NCI-H1436 (cell line): ENCODE data around the gene ZNF30.
"Not testable (repeated sequence)": the region's sequence is repeated elsewhere in the genome, so short reads cannot be mapped to it uniquely, and the experiment has no call there.

Experiments used
- DNase-seq: peaks from one replicate; lab custom pipeline; 2025; lab: John Stamatoyannopoulos, UW

ZNF30 gene

GRCh38 chr19:34960103-34960805 is 33.6 kb downstream of the ZNF30 start:
- no peak for DNase-seq

- no peak for DNase-seq
These were observed 34.4 kb downstream of the ZNF30 start for GRCh38 chr19:34960940-34961679.

DNA sequence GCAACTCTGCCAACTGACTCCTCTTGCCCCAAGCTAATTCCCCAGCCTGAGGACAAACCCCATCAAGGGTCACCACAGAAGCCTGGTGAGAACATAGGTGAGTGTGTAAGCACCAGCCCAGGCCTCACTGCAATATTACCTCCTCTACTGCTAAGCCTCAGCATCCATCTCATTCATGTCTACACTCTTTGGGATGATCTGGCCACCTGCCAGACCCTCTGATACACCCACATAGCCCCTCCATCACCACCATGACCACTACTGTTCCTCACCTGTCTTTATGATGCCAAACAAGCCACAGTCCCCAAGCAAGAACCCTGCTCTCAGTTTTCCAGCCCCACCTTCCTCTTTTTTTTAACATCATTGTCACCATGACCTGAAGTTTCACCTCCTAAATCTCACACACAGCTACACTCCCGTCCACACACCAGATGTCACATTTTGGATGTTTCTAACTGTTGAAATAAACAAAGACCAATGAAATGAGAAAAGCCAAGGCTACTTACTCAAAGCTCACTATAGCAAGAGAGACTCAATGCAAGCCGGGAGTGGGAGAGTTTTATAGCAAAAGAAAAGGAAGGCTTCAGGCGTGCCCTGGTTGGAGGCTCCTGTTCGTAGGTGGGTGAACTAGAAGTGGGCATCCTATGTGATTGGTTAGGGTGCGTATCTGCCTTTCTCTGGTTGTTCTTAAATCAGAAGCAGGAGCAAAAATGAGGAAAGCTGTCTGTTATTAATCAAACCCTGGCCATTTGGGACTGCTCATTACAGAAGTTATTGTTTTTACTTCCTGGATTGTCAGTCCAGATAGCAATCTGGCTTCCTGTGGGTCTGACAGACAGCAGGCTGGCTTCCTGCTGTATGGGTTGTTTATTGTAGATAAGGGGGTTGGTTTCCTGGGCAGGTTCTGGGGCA is 35.3 kb downstream of the ZNF30 start:
- no peak for DNase-seq

GRCh38 chr19:34962687-34963572 is 36.2 kb downstream of the ZNF30 start:
- no peak for DNase-seq

- DNase-seq: no peak
These were observed 37.1 kb downstream of the ZNF30 start, which contains the start of gene ZNF792 for GRCh38 chr19:34963573-34964406. Gene ZNF792, minus strand, starts transcription at chr19:34964229. Its CDS starts 567 bp downstream, at chr19:34963662.

- no peak for DNase-seq
These were observed 37.9 kb downstream of the ZNF30 start for GRCh38 chr19:34964598-34964997.

DNA sequence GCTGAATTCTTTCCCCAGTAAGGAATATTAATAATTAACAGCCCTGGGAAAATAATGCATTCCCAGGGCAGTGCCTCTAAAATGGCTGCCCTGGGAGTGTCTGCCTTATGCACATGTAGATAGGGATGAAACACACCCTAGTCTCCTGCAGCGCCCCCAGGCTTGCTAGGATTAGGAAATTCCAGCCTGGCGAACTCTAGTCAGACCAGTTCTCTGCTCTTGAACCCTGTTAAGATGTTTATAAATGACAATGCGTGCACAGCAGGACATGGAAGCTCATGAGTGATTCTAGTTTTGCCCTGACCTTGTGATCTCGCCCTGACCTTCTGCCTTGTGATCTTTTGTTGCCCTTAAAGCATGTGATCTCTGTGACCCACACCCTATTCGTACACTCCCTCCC is 38.8 kb downstream of the ZNF30 start:
- DNase-seq: not testable (repeated sequence)

GRCh38 chr19:34967551-34967950 is 40.8 kb downstream of the ZNF30 start:
- no peak for DNase-seq

DNA sequence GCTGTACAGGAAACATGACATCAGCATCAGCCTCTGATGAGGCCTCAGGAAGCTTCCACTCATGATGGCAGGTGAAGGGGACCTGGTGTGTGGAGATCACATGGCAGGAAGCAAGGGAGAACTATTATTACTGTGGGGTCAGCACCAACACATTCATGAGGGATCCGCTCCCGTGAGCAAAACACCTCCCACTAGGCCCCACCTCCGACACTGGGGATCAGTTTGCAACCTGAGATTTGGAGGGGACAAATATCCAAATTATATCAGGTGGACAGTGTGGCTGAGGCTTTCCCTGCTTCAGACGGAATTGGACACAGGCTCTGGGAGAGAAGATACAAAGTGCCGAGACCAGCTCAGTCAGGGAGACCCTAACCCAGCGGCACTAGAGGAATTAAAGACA is 43.0 kb downstream of the ZNF30 start:
- no peak for DNase-seq

GRCh38 chr19:34970185-34970780 is 43.6 kb downstream of the ZNF30 start:
- not testable (repeated sequence) for DNase-seq

DNA sequence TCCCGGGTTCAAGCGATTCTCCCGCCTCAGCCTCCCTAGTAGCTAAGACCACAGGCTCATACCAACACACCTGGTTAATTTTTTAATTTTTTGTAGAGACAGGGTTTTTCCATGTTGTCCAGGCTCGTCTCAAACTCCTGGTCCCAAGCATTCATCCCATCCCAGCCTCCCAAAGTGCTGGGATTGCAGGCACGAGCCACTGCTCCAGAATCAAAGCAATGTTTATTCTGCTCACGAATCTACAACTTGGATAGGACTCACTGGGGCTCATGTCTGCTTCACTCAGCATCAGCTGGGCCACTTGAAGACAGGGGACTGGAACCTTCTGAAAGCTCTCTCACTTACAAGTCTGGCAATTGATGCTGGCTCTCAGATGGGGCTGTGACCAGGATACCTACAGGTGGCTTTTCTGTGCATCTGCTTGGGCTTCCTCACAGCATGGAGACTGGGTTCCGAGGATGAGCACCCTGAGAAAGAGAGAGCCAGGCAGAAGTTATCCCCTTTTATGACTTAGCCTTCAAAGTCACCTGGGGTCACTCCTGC is 45.5 kb downstream of the ZNF30 start:
- no peak for DNase-seq

- DNase-seq: no peak
These were observed 47.9 kb downstream of the ZNF30 start for GRCh38 chr19:34974646-34975045.

DNA sequence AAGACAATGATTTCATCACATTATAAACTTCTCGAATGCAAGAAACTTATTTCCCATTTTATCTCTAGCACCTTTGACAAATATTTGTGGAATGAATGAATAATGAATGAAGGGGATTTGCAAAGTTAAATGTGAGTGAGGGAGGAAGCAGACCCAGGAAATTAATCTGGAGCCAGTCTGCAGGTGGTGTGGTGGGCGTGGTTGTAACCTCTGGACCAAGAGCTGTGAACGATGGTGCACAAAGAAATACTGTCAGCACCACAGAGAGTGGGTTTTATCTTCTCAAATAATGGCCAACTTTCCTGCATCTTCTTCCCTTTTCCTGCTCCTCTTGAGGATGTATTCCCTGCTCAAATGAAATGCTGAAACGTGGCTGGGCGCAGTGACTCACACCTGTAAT is 48.4 kb downstream of the ZNF30 start:
- DNase-seq: no peak

DNA sequence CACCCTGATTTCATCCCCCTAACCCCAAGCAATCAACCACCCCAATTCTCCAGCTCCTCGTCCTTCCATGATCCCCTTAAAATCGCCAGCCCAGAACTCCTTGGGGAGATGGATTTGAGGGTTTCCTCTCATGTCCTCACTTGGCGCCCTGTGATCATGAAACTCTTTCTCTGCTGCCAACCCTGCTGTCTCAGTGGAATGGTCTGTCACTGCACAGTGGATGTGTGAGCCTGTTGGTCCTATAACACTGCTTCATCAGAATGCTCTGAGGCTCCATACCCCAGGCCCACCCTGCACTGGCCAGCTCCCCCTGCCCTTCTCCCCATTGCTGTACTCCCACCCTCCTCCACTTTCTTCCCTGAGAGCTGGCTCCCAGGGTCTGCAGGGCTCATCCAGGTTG is 49.9 kb downstream of the ZNF30 start:
- no peak for DNase-seq

DNA sequence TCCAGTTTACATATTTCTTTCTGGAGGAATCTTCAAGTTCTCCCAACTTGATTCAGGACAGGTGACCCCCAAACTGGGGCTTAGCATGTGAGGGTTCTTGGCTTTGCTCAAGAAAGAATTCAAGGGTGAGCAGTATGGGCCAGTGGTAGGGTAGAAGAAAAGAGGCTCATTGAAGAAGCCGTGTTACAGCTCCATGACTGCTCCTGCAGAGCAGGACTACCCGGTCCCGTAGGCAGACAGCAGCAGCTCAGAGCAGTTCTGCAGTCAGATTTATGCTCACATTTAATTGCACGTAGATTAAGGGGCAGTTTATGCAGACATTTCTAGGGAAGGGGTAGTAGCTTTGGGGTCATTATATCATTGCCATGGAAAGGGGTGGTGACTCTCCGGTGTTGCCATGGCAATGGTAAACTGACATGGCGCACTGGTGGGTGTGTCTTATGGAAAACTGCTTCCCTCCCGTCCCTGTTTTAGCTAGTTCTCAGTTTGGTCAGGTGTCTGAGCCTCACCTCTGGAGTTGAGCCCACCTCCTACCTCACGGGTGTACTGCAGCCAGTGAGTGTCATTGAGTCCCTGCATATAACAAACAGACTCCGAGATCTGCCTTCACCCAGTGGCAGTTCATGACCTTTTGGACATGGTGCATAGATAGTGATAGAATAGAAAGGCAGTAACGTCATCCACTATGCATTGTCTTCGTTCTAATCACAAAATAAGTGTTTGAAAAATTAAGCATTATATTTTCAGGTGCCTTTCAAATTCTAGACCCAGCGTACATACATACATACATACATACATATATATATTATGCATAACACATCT is 53.3 kb downstream of the ZNF30 start:
- no peak for DNase-seq

DNA sequence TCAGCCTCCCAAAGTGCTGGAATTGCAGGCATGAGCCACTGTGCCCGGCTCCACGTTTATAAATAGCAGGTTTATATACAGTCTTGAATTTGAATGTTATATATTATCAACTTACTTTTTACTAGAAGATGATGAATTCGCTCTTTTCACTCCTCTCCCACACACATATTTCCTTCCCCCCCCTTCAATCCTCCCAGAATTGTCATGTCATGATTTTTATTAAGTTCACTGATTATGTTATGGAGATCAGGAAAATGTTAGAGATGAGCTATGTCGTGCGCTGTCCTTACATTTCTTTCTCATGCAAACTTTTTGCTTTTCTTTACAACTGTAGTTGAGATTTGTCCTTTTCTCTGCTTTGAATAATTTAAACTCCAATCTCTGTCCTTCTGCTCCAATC is 55.6 kb downstream of the ZNF30 start:
- no peak for DNase-seq

DNA sequence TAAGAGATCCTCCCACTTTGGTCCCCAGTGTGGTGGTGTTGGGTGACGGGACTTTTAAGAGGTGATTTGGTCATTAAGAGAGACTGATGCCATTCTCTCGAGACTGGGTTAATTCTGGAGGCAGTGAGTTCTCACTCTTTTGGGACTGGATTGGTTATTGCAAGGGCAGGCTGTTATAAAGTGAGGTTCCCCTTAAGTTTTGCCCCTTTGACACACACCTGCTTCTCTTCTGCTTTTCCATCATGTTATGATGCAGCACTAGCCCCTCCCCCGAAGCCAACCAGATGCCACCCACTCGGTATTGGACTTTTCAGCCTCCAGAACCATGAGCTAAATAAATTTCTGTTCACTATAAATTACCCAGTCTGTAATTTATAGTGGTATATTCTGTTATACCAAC is 57.1 kb downstream of the ZNF30 start:
- no peak for DNase-seq

DNA sequence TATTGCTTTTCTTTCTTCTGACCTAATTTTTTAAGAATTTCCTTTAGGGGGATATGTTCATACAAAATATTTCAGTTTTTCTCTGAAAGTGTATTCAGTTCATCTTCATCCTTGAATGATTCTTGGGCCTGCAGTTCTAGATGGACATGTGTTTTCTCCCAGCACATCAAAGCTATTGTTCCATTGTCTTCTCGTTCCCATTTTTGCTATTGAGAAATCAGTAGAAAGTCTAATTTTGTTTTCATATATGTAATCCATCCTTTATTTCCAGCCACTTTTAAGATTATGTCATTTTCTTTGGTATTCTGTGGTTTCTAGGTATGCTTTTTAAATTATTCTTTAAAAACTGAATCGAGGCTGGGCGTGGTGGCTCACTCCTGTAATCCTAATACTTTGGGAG is 57.6 kb downstream of the ZNF30 start:
- DNase-seq: no peak
